Stimulated activated naive CD8-positive, alpha-beta T cell treated with anti-CD3 and anti-CD28 coated beads, Interleukin-15, Interleukin-2, amounts not matched to agents 100 ng/mL and 50 ng/mL, for 24 hours (primary cell): Measurements from ENCODE around the gene KDM7A.
A peak's percentile ranks its signal among the peaks of the same experiment; 100 is the strongest.

Source experiments
- H3K27ac Mint-ChIP-seq: one replicate; pipeline ENCODE4 v1.8.0; 2021; ENCODE audit warnings: mild to moderate bottlenecking, mixed read lengths
- H3K27me3 Mint-ChIP-seq: one replicate; pipeline ENCODE4 v1.8.0; 2021; ENCODE audit warnings: mixed read lengths
- H3K36me3 Mint-ChIP-seq: one replicate; pipeline ENCODE4 v1.8.0; 2021; ENCODE audit warnings: low read depth, mixed read lengths
- H3K4me1 Mint-ChIP-seq: one replicate; pipeline ENCODE4 v1.8.0; 2021; ENCODE audit warnings: low read depth, mixed read lengths
- H3K4me3 Mint-ChIP-seq: one replicate; pipeline ENCODE4 v1.8.0; 2021; ENCODE audit warnings: mild to moderate bottlenecking, mixed read lengths
- H3K9me3 Mint-ChIP-seq: one replicate; pipeline ENCODE4 v1.8.0; 2021; ENCODE audit warnings: mixed read lengths

KDM7A gene

DNA sequence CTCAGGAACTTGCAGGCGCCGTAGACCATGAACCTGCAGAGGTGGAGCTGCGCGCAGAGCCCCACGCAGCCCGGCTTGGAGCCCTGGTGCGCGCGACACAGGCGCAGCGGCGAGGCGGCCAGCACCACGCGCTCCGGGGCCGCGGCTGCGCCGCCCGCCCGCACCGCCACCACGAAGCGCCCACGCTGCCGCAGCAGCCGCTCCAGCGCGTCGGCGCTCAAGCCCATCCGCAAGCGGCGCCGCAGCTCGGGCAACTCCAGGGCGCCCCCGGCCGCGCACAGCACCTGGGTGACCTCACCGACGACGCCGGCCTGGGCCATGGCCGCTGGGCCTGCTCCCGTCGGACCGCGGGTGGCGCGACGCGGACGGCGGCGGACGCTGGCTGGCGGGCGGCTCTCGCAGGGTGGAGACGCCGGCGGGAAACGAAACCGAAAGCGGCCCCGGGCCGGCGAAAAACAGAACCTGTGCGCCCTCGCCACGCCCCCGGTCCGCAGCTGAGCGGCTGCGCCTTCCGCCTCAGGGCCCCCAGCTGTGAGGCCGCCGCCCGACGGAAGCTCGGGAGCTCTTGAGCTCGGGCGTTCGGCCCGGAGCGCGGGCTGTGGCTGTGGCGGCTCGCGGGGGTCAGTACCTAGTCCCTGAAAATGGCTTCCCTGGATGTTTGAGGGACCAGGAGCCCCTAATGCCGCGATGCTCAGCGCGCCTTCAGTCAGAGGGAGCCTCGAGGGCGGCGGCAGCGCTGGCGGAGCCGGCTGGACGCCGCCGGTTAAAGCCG lies 114.1 kb downstream of the KDM7A start, which contains the start of gene PARP12:
TSS of gene PARP12 (minus strand) at position 424 of the 772 bp plus-strand sequence. CDS start at position 320, 104 bp downstream.
- peak within 1 kb of the TSS; percentile 83 for H3K27ac Mint-ChIP-seq
- H3K4me3 Mint-ChIP-seq = peak within 1 kb of the TSS; percentile 86
- peaks cover 19% of the 10 kb centered on the region for H3K9me3 Mint-ChIP-seq
- H3K36me3 Mint-ChIP-seq = peaks cover 25% of the 10 kb centered on the region
- H3K4me1 Mint-ChIP-seq = peaks cover 42% of the 10 kb centered on the region
- H3K27me3 Mint-ChIP-seq = no peaks in the 10 kb centered on the region

GRCh38 chr7:140062118-140062527 lies 114.7 kb downstream of the KDM7A start:
- peak overlapping the region; percentile 86 for H3K4me3 Mint-ChIP-seq
- H3K27me3 Mint-ChIP-seq = no peaks in the 10 kb centered on the region
- peaks cover 16% of the 10 kb centered on the region for H3K9me3 Mint-ChIP-seq
- peaks cover 24% of the 10 kb centered on the region for H3K36me3 Mint-ChIP-seq
- H3K27ac Mint-ChIP-seq = peak overlapping the region; percentile 83
- peaks cover 45% of the 10 kb centered on the region for H3K4me1 Mint-ChIP-seq

- H3K4me3 Mint-ChIP-seq = peak overlapping the region; percentile 86
- H3K9me3 Mint-ChIP-seq = peaks cover 10% of the 10 kb centered on the region
- peaks cover 24% of the 10 kb centered on the region for H3K36me3 Mint-ChIP-seq
- H3K27ac Mint-ChIP-seq = peak overlapping the region; percentile 83
- H3K27me3 Mint-ChIP-seq = no peaks in the 10 kb centered on the region
- H3K4me1 Mint-ChIP-seq = peaks cover 51% of the 10 kb centered on the region
Observed at GRCh38 chr7:140061607-140061930, 115.2 kb downstream of the KDM7A start.

GRCh38 chr7:140060788-140061606 lies 115.8 kb downstream of the KDM7A start:
- H3K27ac Mint-ChIP-seq = peak overlapping the region; percentile 83
- peak overlapping the region; percentile 86 for H3K4me3 Mint-ChIP-seq
- H3K4me1 Mint-ChIP-seq = peaks cover 52% of the 10 kb centered on the region
- H3K9me3 Mint-ChIP-seq = peaks cover 5% of the 10 kb centered on the region
- no peaks in the 10 kb centered on the region for H3K27me3 Mint-ChIP-seq
- H3K36me3 Mint-ChIP-seq = peaks cover 25% of the 10 kb centered on the region

DNA sequence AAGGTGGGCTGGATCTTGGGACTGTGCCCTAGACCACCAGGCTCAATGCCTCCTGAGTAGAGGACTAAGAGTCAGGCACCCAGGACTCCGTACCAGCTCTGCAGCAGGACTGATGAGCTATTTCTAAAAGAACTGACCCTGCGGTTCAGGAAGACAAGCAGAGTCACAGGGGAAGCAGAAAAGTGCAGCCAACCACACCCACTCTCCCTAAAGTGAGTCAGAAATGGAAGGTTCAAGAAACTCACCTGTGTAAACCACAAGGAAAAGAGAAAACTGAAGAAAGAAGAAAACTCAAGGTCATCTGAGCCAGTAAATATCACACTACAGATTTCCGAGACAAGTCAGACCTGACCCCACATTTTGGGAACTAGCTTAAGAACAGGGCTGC lies 116.5 kb downstream of the KDM7A start:
- H3K4me1 Mint-ChIP-seq = peaks cover 56% of the 10 kb centered on the region
- H3K27me3 Mint-ChIP-seq = no peaks in the 10 kb centered on the region
- peak overlapping the region; percentile 86 for H3K4me3 Mint-ChIP-seq
- no peaks in the 10 kb centered on the region for H3K9me3 Mint-ChIP-seq
- peaks cover 26% of the 10 kb centered on the region for H3K36me3 Mint-ChIP-seq
- H3K27ac Mint-ChIP-seq = no peak overlapping the region

GRCh38 chr7:140059273-140060242 lies 117.2 kb downstream of the KDM7A start:
- H3K27ac Mint-ChIP-seq = peak overlapping the region; percentile 49
- H3K36me3 Mint-ChIP-seq = peaks cover 26% of the 10 kb centered on the region
- peaks cover 62% of the 10 kb centered on the region for H3K4me1 Mint-ChIP-seq
- H3K27me3 Mint-ChIP-seq = no peaks in the 10 kb centered on the region
- no peaks in the 10 kb centered on the region for H3K9me3 Mint-ChIP-seq
- H3K4me3 Mint-ChIP-seq = peak overlapping the region; percentile 86

DNA sequence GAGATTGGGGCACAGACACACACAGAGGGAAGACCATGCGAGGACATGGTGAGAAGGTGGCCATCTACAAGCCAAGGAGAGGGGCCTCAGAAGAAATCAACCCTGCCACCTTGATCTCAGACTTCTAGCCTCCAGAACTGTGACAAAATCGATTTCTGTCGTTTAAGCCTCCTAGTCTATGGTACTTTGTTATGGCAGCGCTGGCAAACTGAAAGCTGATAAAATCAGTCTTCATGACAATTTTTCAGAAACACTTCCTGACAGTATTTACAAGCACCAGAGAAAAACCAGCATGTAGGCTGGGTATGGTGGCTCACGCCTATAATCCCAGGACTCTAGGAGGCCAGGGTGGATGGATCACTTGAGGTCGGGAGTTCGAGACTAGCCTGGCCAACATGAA lies 118.3 kb downstream of the KDM7A start:
- no peak overlapping the region for H3K4me3 Mint-ChIP-seq
- no peak overlapping the region for H3K27ac Mint-ChIP-seq
- peaks cover 69% of the 10 kb centered on the region for H3K4me1 Mint-ChIP-seq
- no peaks in the 10 kb centered on the region for H3K9me3 Mint-ChIP-seq
- H3K36me3 Mint-ChIP-seq = peaks cover 31% of the 10 kb centered on the region
- H3K27me3 Mint-ChIP-seq = no peaks in the 10 kb centered on the region

DNA sequence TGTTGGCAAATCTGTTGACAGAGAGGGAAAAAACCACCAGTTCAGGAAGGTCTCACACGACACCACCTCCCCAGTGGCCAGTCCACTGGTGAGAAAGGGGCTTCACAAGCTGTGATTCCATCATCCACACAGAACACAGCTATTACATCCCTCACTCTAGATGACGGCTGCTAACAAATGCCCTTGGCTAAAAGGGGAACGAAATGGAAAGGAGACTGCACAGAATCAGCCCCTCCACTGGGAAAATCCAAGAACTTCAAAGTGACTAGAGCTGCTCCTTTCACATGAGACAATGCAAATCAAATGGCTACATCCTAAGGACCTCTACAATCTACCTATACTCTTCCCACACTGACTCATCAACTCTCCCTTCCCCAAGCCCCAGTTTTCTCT lies 119.6 kb downstream of the KDM7A start:
- Mint-ChIP-seq H3K36me3 (peaks cover 43% of the 10 kb centered on the region), H3K4me1 (peaks cover 73% of the 10 kb centered on the region), H3K27ac (no peak overlapping the region), H3K27me3 (no peaks in the 10 kb centered on the region), H3K9me3 (no peaks in the 10 kb centered on the region), H3K4me3 (no peak overlapping the region)

DNA sequence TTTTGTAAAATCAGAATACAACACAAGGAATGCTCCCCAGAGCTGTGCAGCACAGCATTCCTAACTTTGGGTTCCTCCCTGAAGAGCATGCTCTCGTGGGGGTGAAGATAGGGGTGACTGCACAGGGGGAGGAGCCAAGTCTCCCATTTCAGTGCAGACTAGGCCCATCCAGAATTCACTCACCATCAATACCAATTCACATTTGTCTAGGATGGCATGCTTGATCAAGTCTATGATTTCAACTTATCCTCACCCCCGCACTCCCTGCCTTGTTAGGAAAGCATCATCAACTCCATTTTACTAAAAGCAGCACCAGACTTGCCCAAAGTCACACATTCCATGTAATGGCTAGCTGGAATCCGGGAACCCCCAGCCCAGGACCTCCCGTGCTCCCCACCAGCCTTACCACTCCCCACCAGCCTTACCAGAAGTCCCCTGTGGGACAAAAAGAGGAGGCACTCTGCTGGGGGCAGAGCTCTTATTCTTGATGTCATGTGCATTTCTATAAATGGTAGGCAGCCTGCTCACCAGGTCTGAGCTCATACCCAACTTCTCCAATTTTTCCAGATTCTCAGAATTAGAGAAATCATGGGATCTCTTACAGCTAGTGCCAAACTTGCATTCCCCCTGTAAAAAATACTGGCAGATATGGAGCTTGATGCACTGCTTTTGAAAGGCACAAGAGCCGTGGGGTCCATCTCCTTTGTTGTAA lies 120.2 kb downstream of the KDM7A start:
- no peaks in the 10 kb centered on the region for H3K9me3 Mint-ChIP-seq
- H3K27ac Mint-ChIP-seq = no peak overlapping the region
- peaks cover 47% of the 10 kb centered on the region for H3K36me3 Mint-ChIP-seq
- no peak overlapping the region for H3K4me3 Mint-ChIP-seq
- H3K4me1 Mint-ChIP-seq = peaks cover 70% of the 10 kb centered on the region
- no peaks in the 10 kb centered on the region for H3K27me3 Mint-ChIP-seq

DNA sequence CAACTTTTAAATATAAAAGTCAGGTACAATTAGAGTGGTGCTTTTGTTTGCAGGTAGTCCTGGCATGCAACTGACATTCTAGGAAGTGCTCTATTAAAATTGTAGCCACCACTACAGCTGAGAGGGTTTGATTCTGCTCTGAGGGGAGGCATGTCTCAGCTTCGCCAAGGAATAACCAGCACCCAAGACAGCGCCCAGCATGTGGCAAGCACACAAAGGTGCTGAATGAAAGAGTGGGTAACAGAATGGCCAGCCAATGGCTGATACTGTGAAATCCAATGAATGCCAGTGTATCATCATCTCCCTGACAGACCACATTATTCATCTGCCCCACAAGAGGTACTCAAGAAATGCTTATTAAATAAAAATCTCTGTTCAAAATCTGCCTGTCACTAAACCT lies 121.0 kb downstream of the KDM7A start:
- peaks cover 62% of the 10 kb centered on the region for H3K4me1 Mint-ChIP-seq
- H3K27ac Mint-ChIP-seq = no peak overlapping the region

DNA sequence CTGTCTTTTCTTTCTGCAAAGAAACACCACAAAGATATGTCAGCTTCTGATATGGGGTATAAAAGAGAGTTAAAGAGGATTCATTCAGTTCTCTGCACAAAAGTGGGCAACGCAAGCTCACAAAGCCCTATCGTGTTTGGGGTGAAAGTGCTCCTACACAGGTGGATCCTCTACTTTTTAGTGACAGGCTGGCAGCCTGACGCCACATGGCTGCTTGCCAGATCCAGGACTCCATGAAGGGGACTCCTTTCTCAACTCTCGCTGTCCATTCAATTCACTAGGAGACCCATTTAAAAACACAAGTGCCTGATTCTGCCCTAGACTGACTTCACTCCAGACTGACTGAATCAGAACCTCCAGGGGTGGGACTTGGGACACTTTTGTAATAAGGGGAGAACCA lies 122.0 kb downstream of the KDM7A start:
- H3K4me1 Mint-ChIP-seq = peaks cover 56% of the 10 kb centered on the region
- no peak overlapping the region for H3K27ac Mint-ChIP-seq
- no peaks in the 10 kb centered on the region for H3K27me3 Mint-ChIP-seq
- H3K4me3 Mint-ChIP-seq = no peak overlapping the region
- H3K9me3 Mint-ChIP-seq = no peaks in the 10 kb centered on the region
- H3K36me3 Mint-ChIP-seq = peaks cover 51% of the 10 kb centered on the region

More for the DNA sequence above, 121.0 kb downstream of the KDM7A start:
- Mint-ChIP-seq H3K9me3 (no peaks in the 10 kb centered on the region), H3K36me3 (peaks cover 47% of the 10 kb centered on the region), H3K27me3 (no peaks in the 10 kb centered on the region), H3K4me3 (no peak overlapping the region)

DNA sequence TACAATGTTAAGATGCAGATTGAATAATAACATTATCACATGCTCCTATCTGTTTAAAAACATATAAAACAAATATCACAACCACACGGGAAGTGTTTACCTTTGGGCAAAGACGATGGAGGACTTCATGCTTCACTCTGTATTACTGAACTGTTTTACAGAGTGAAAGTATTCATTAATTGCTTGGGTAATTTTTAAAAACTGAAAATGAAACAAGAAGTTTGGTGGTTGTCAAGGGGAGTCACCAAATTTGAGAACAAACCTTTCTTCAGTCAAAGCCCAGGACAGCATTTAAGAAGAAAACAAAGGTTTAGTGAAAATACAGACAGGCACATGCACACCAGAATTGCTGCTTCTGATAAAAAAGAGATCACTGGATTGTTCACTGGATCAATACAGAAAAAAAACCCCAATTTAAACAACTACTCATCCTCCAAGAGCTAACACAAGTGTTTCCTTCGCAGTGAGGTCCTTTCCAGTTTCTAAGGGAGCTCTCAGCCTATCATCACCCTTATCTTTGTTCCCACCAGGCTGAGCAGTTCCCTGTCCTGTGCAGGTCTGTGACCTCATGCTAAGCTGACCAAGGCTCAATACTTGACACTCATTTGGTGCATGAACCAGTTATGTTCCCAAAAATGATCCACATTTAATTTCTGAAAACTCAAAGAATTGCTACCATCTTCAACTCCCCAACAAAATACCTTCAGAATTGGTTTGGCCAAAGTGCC lies 122.8 kb downstream of the KDM7A start:
- Mint-ChIP-seq H3K27me3 (no peaks in the 10 kb centered on the region), H3K4me1 (peaks cover 50% of the 10 kb centered on the region), H3K4me3 (peak overlapping the region; percentile 36), H3K27ac (peak overlapping the region; percentile 68), H3K9me3 (no peaks in the 10 kb centered on the region), H3K36me3 (peaks cover 48% of the 10 kb centered on the region)

DNA sequence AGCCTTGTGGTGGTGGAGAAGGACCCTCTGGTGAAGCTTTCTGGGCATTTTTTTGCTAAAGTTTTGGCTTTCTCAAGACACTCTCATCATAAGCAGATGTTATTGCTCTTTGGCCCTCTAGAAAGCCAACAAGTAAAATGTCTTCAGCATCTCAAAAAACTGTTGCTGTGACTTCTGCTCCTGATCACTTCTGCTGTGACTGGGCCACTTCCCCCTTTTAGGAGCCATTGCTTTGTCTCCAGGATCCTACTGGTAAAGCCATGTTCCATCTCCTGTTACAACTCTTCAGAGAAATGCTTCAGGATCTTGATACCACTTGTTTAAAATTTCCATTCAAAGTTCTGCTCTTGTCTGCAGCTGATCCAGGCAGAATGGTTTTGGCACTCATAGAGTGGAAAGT lies 125.0 kb downstream of the KDM7A start:
- no peak overlapping the region for H3K27ac Mint-ChIP-seq
- H3K9me3 Mint-ChIP-seq = no peaks in the 10 kb centered on the region
- H3K27me3 Mint-ChIP-seq = no peaks in the 10 kb centered on the region
- H3K4me1 Mint-ChIP-seq = peaks cover 35% of the 10 kb centered on the region
- peaks cover 46% of the 10 kb centered on the region for H3K36me3 Mint-ChIP-seq
- no peak overlapping the region for H3K4me3 Mint-ChIP-seq
